Panc1 (cell line): ENCODE measurements around the gene DCAF8. TPM values are rescaled to one million over a fixed set of nuclear protein-coding genes. Genes with fewer than 3 reads are reported as not detected.

ENCODE experiments used
- ATAC-seq: fragments of 200-7000 bp; cut with Tn5 transposase; 2 replicates; pipeline ENCODE4 v1.9.1; 2020; ENCODE audit warnings: mild to moderate bottlenecking, moderate library complexity
- BruUV-seq: library from RNA; stranded (reverse); fragments of 400-500 nt; replicated peaks from 2 replicates; lab custom pipeline; 2021; lab: Mats Ljungman, UMichigan
- CTCF ChIA-PET: fragments of 300-600 bp; sonication (Branson Sonifier 250); formaldehyde crosslinking; loops from one replicate; lab custom pipeline; 2022; ENCODE audit warnings: antibody characterized with exemption; lab: Charles Lee
- POLR2A ChIA-PET: fragments of 300-600 bp; sonication (Branson Sonifier 250); formaldehyde crosslinking; loops from one replicate; lab custom pipeline; 2022; ENCODE audit warnings: antibody characterized with exemption; lab: Charles Lee
- DNase-seq: peaks from one replicate; pipeline ENCODE4 v3.0.0-alpha.2; 2010; ENCODE audit warnings: low read depth, low spot score
- H3K27ac ChIP-seq: 2 replicates; pipeline ENCODE4 v1.5.1; 2011; ENCODE audit warnings: mild to moderate bottlenecking, low read length, inconsistent platforms
- H3K27me3 ChIP-seq: fragments of 200-500 bp; sonication (Bioruptor generic); 2 replicates; pipeline ENCODE4 v1.6.0; 2014; ENCODE audit warnings: low read length, inconsistent platforms; ENCODE audit not compliant: control insufficient read depth, insufficient read depth
- H3K36me3 ChIP-seq: fragments of 200-500 bp; sonication (Bioruptor generic); 2 replicates; pipeline ENCODE4 v1.5.1; 2014; ENCODE audit warnings: inconsistent platforms, mild to moderate bottlenecking, low read length, moderate library complexity; ENCODE audit not compliant: control insufficient read depth, insufficient read depth
- H3K4me1 ChIP-seq: 2 replicates; pipeline ENCODE4 v1.5.1; 2011; ENCODE audit warnings: inconsistent platforms, mild to moderate bottlenecking, low read length, moderate library complexity; ENCODE audit not compliant: control insufficient read depth, insufficient read depth
- H3K4me3 ChIP-seq, 2 experiments: 2 replicates each; pipeline ENCODE4 v1.5.1; 2011 to 2012; ENCODE audit warnings: low read depth in 2 of 2, low read length in 2 of 2, mild to moderate bottlenecking in 2 of 2, inconsistent platforms in 1 of 2, moderate library complexity in 1 of 2
- H3K9me3 ChIP-seq: fragments of 200-500 bp; sonication (Bioruptor generic); 2 replicates; pipeline ENCODE4 v1.5.1; 2014; ENCODE audit warnings: low read depth, mild to moderate bottlenecking, inconsistent platforms, low read length, moderate library complexity; ENCODE audit not compliant: control insufficient read depth, insufficient read depth
- POLR2AphosphoS5 ChIP-seq: IDR thresholded peaks from 2 replicates; pipeline ENCODE4 v1.6.1; 2012; ENCODE audit warnings: mild to moderate bottlenecking, low read depth, low read length, moderate library complexity
- REST ChIP-seq, 2 experiments: IDR thresholded peaks; 2 replicates each; pipeline ENCODE4 v1.6.1; 2011 to 2012; ENCODE audit warnings: low read depth in 2 of 2, control low read depth in 1 of 2, low read length in 1 of 2, mild to moderate bottlenecking in 1 of 2, moderate library complexity in 1 of 2; ENCODE audit not compliant: insufficient read depth in 1 of 2
- SIN3A ChIP-seq: IDR thresholded peaks from 2 replicates; pipeline ENCODE4 v1.6.1; 2012; ENCODE audit warnings: low read depth, mild to moderate bottlenecking, low read length, moderate library complexity, borderline replicate concordance; ENCODE audit not compliant: insufficient read depth
- TCF7L2 ChIP-seq: IDR thresholded peaks from 2 replicates; pipeline ENCODE4 v1.6.1; 2011; ENCODE audit warnings: mild to moderate bottlenecking, low read depth, low read length, inconsistent platforms
- in situ Hi-C: cut with HindIII; loops from 2 replicates; pipeline ENCODE4 v1.10.0; 2016; ENCODE audit warnings: low sequenced_read_pairs, low pct_unique_long_range_greater_than_20kb
- intact Hi-C: fragments of 100-400 bp; cut with micrococcal nuclease; formaldehyde crosslinking; loops from one replicate; pipeline ENCODE4 v1.10.0; 2022; ENCODE audit not compliant: unreplicated experiment
- total RNA-seq: library from RNA; stranded (reverse); gene quantifications from one replicate; pipeline ENCODE4 v1.2.1, GENCODE V29; 2021; ENCODE audit not compliant: unreplicated experiment
- TF ChIP-seq, protein P1 (sequence below): fragments of 450-650 bp; IDR thresholded peaks from 2 replicates; pipeline ENCODE4 v1.5.1; 2017; ENCODE audit warnings: mild to moderate bottlenecking

Gene DCAF8
- total RNA-seq, 1 experiment from 2014 or later, result 127 TPM

GRCh38 chr1:160177231-160177630 lies 85.1 kb downstream of the DCAF8 start:
- H3K27ac ChIP-seq, result no peak overlapping the region
- no peaks in the 10 kb centered on the region; the same call in 1 of the 2 replicates for H3K27me3 ChIP-seq
- no TSS peak for BruUV-seq
- CTCF ChIA-PET, result no interaction called here
- POLR2A ChIA-PET, result no interaction called here
- in situ Hi-C loops, result no loop called here
- ATAC-seq (no peak), DNase-seq (no peak)
- TF ChIP-seq REST (IDR thresholded peaks at IDR 0.05; ENCODE audit: insufficient read depth in 1 of 2, low read depth in 2 of 2, low read length in 1 of 2), result no peak
- TF ChIP-seq SIN3A, result no peak
- TF ChIP-seq TCF7L2, result no peak
- H3K36me3 ChIP-seq, result no peaks in the 10 kb centered on the region
- H3K4me3 ChIP-seq, result no peak overlapping the region
- no peaks in the 10 kb centered on the region for H3K9me3 ChIP-seq
- intact Hi-C loops, result no loop called here
- H3K4me1 ChIP-seq, result no peaks in the 10 kb centered on the region

DNA sequence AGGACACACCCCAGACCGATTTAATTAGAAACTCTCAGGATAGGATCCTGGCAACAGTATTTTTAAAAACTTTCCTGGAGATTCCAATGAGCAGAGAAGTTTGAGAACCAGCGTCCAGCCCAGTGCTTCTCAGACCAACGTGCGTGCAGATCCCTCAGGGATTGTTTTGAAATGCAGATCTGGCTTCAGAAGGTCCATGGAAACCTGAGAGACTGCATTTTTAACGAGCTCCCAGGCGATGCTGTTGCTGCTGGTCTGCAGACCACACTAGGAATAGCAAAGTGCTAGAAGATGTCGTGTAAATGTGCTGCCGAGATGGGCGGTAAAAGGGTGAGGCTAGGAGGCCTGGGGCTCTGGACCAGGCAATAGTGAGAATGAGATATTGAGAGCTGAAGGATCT lies 90.4 kb downstream of the DCAF8 start:
- no TSS peak for BruUV-seq
- DNase-seq, result no peak
- H3K4me1 ChIP-seq, result no peaks in the 10 kb centered on the region
- TF ChIP-seq REST (IDR thresholded peaks at IDR 0.05; ENCODE audit: insufficient read depth in 1 of 2, low read depth in 2 of 2, low read length in 1 of 2) (no peak), TCF7L2 (no peak), SIN3A (no peak), POLR2AphosphoS5 (no peak)
- TF ChIP-seq, protein P1, sequence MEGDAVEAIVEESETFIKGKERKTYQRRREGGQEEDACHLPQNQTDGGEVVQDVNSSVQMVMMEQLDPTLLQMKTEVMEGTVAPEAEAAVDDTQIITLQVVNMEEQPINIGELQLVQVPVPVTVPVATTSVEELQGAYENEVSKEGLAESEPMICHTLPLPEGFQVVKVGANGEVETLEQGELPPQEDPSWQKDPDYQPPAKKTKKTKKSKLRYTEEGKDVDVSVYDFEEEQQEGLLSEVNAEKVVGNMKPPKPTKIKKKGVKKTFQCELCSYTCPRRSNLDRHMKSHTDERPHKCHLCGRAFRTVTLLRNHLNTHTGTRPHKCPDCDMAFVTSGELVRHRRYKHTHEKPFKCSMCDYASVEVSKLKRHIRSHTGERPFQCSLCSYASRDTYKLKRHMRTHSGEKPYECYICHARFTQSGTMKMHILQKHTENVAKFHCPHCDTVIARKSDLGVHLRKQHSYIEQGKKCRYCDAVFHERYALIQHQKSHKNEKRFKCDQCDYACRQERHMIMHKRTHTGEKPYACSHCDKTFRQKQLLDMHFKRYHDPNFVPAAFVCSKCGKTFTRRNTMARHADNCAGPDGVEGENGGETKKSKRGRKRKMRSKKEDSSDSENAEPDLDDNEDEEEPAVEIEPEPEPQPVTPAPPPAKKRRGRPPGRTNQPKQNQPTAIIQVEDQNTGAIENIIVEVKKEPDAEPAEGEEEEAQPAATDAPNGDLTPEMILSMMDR, result no peak
- no peak overlapping the region for H3K4me3 ChIP-seq
- in situ Hi-C loops, result no loop called here
- H3K27ac ChIP-seq, result no peak overlapping the region
- POLR2A ChIA-PET, result no interaction called here
- H3K27me3 ChIP-seq, result peaks cover 5% of the 10 kb centered on the region
- intact Hi-C loops, result no loop called here
- no peaks in the 10 kb centered on the region for H3K36me3 ChIP-seq
- CTCF ChIA-PET, result interaction anchor here (1.3 kb wide), 1 partner anchor 71 kb away, joined by 5 read pairs; no protein-coding TSS in a partner anchor
- no peaks in the 10 kb centered on the region for H3K9me3 ChIP-seq
- no peak for ATAC-seq
